SW480 (cell line): ENCODE results near the gene ST8SIA5.

ENCODE experiments used
- DNase-seq: peaks from one replicate; pipeline ENCODE4 v3.0.0-alpha.2; 2016; ENCODE audit warnings: low spot score

ST8SIA5 gene

DNA sequence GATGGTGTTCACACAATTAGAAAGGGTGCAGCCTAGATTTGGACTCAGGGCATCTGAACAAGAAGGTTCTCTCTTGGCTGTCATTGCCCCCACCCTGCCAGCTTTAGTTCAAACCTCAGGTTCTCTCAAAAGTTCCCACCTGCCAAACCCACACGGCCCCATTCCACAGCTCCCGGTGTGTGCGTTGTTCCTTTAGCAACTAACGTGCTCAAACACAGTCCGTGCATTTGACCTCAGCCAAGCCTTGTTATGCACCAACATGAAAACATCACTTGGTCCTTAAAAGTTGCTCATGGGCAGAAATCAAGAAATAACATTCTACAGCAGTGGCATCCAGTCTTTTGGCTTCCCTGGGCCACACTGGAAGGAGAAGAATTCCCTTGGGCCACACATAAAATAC, 131.8 kb downstream of the ST8SIA5 start:
- DNase-seq, result no peak

DNA sequence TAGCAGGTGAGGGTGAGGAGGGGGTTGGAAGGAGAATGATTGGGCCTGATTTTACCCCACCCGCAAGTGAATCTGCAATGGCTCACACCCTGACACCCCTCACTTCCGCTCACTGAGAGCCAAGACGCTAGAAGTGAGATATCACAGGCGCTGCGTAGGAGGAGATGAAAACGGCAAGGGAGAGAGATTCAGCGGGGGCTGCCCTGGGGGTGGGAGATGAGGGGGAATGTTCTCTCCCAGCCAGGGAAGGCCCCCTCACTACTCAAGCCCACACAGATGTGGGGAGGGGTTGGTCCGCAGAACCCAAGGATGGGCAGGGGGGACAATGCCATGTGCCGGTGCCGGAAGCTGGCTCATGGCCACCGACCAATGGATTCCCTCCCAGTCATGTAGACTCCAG, 132.7 kb downstream of the ST8SIA5 start:
- DNase-seq, result no peak

DNA sequence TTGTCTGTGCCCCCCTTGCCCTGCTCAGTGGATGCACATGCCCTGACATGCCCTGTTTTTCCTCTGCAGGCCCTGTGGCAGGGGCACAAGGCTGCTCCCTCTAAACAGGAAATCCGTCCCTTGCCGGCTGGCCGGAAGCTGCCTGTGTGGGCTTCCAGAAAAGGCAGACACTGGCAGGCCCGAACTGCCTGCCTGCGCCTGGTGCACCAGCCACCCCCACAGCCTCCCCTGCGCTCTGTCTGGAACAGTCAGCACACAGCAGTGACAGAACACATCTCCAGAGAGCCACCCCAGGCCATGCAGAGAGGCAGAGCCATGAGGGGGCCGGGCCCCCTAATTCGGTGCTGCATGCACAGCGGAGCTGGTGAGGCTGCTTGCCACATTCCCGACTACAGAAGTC, 133.3 kb downstream of the ST8SIA5 start:
- DNase-seq, result no peak

DNA sequence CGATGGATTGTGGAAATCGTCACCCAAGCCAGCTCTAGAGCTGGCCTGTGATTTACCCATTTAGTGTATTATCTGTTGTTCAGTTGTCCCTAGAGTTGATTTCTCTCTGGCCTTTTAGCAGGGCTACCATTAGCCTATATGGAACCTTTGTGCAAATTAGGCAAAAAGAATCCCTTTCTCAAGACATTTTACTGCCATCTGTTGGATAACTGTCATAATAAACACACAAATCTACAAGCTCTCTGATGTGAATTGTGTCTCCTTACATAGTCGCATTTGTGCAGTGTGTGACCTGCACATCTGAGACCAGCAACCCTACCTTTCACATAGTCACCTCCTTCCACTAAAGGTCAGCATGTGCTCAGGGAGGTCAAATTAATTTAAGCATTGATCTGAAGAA, 133.9 kb downstream of the ST8SIA5 start:
- no peak for DNase-seq

DNA sequence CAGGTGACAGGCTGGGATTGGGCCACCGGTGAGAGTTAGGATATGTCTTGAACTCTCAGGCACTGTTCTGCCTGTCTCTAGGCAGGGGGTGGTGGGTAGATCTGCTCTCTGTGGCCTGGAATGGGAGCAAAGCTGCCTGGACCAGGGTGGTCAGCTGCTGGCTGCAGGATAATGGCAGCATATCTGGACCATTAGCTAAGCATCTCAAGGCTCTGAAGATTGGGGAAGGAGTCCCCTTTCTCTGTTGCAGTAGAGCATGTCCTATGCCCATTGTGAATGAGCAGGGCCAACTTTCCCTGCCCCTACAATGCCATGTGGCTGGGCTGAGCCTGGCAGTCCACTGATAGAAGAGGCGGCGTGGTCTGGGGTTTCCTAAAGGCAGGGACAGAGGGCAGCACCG, 134.4 kb downstream of the ST8SIA5 start:
- no peak for DNase-seq

DNA sequence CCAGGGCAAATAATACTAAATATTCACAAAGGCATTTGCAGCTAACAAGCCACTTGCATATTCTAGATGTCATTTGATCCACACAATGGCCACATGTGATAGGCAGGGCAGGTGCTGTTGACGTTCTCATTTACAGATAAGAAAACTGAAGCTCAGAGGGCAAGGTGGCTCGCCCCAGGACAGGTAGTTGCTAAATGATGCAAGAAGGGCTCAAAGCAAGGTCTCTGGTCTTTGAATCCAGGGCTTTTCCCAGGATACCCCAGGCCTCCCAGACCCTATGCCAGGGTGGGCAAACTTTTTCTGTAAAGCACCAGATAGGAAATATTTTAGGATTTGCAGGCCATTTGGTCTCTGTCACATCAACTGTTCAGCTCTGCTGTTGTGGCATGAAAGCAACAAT, 135.0 kb downstream of the ST8SIA5 start:
- DNase-seq, result no peak

DNA sequence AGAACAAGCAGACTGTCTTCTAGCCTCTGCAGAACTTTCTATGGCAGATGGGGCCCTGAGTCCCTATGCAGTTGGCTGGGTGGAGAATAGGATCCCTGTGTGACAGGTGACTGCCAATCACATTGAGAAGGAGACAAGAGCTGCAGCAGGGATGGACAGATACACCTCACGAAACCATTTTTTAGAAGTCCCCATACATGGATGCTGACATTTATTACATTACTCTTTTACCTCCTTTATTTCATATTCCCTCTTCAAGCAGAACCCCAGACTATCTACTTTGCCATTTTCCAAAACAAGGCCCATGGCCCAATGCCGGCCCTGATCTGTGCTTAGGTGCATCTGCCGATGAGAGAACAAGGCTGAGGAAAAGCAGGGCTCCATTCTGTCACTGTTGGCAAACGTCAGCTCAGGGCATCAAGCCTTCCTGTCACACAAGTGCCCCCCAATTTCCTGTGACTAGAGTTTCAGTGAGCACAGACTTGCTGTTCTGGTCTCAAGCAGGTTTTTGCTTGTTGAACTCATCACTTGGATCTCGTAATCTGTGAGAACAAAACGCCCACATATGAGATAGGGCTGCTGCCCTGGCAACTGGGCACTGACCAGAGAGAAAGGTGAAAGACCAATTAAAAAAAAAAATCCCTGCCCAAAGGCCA, 135.6 kb downstream of the ST8SIA5 start:
- no peak for DNase-seq

DNA sequence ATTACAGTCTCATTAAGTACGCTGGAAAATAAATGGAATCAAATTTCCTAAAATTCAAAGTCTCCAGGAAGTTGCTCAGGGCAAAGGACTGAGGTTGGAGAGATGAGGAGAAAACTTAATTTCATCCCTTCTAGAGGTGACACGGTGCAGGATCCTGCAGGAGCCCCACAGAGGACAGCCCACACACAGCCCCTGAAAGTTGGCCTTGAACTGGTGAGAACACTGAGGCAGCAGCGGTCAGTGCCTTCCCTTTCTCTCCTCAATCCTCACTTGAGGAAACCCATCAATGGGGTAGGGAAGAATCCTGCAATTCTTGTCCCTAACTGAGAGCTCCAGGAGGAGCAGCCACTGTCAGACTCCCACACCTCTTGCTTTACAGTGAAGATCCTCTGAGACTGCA, 137.3 kb downstream of the ST8SIA5 start:
- no peak for DNase-seq
